Activated CD4-positive, alpha-beta T cell treated with anti-CD3 and anti-CD28 coated beads, Interleukin-2, amount 50 U/mL, for 16 hours (primary cell): ENCODE data around the gene BLOC1S2.
A peak's percentile ranks its signal among the peaks of the same experiment; 100 is the strongest.
"Not testable (repeated sequence)": the region's sequence is repeated elsewhere in the genome, so short reads cannot be mapped to it uniquely, and the experiment has no call there.

Experiments used
- DNase-seq: peaks from one replicate; pipeline ENCODE4 v3.0.0-alpha.2; 2020

Gene BLOC1S2

DNA sequence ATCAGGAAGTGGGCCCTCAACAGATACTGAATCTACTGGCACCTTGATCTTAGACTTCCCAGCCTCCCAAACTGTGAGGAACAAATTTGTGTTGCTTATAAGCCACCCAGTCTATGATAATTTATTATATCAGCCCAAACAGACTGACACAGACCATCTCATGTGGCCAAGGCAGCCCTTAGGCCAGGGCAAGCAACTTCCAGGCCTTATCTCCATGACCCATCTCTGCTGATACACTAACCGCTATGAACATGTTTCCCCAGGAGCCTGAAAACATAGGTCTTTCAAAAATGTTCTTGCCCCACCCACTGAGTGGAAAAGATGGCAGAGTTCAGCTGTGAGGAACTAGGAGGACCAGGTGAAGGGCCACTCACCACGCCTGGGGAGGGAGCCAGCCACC, 3.2 kb upstream of the BLOC1S2 start:
- no peak for DNase-seq

DNA sequence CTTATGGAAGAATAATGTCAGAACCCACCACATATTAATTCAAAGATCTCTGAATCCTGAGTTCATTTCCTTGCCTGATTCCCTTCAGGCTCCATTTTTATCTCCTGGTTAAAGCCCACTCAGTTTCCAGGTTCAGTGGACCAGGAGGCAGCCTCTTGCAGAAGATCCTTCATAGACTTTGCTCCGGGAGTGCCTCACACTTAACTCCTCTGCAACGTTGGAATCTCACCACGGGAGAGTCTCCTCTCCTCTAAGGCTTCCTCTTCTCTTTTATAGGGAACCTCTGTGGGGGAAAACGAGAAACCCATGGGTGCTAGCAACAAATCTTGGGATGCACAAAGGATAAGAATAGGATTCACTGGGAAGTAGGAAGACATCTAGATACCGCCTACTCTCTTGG, 1.7 kb upstream of the BLOC1S2 start:
- DNase-seq, result no peak

DNA sequence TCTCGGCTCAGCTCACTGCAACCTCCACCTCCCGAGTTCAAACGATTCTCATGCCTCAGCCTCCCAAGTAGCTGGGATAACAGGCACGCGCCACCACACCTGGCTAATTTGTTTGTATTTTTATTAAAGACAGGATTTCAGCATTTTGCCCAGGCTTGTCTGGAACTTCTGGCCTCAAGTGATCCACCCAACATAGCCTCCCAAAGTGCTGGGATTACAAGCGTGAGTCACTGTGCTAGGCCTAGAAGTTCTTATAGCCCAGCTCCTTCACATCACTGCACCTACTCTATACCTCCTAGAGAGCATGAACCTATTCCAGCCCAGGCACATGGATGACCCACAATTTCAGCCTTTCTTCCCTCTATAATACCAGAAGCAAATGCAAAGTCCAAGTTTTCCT, 1.3 kb upstream of the BLOC1S2 start:
- DNase-seq, result no peak

DNA sequence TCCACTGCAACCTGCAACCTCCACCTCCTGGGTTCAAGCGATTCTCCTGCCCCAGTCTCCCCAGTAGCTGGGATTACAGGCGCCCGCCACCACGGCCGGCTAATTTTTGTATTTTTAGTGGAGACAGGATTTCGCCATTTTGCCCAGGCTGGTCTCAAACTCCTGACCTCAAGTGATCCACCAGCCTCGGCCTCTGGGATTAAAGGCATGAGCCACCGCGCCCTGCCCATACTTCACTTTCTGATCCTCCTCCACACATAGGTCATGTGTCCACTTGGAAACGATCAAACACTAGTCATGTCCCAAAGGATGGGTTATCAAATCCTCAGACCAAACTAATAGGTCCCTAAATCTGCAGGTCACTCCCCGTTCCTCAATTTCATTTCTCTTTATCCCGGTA, 1.2 kb downstream of the BLOC1S2 start:
- not testable (repeated sequence) for DNase-seq

DNA sequence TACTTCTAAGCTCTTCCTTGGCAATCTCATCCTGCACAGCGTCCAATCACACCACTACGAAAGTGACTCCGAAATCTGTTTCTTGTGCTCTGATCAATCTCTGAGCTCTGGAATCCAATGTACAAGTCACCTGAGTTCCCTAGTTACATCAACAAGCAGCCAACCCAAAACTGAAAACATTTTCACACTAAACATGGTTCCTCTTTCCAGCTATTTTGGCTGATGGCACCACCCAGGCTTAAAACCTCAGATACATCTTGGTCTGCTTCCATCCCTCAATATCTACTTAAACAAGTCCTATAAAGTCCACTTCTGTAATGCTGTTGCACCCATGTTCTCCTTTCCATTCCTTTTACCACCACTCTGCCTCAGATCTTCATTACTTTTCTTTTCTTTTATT, 3.6 kb downstream of the BLOC1S2 start:
- DNase-seq, result no peak

DNA sequence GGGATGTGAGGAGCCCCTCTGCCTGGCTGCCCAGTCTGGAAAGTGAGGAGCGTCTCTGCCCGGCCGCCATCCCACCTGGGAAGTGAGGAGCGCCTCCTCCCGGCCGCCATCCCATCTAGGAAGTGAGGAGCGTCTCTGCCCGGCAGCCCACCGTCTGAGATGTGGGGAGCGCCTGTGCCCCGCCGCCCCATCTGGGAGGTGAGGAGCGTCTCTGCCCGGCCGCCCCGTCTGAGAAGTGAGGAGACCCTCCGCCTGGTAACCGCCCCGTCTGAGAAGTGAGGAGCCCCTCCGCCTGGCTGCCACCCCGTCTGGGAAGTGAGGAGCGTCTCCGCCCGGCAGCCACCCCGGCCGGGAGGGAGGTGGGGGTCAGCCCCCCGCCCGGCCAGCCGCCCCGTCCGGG, 9.5 kb downstream of the BLOC1S2 start:
- DNase-seq, result not testable (repeated sequence)

DNA sequence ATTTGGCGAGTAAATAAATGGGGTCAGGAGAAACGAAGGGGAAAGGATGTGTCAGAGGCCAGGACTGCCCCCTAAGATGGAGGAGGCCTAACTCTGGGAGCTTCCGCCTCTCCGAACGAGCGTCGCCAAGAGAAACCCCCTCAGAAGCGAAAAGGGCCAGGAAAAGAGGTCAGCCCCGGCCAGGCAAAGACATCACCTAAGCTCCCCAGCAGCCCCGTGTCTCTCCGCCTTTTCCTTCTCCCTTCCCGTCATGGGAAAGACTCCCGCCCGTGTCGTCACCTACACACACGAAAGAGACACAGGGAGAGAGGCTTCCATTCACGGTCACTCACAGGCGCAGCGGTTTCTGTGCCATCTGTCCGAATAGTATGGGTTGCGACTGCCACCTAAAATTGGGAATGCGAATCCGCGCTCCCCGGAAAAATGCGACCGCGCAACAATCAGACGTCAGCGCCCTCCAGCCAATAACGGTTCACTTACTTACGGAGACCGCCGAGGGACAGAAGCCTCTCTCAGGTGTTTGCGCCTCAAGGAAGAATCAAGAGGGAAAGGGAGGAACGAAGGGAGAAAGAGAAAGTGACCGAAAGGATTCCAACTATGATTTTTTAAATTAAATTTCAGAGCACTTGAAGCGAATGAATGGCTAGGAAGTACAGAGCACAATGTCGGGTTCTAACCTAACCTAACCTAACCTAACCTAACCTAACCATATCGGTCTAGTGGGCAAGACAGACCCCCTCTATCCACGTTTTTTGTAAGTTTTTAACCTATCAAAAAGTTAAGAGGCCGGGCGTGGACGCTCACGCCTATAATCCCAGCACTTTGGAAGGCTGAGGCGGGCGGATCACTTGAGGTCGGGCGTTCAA, 19.0 kb downstream of the BLOC1S2 start, which contains the start of gene CWF19L1:
Gene CWF19L1, minus strand, starts transcription at position 400 of the 866 bp plus-strand sequence. Its CDS starts 45 bp downstream, at position 355.
- peak; percentile 85 for DNase-seq

DNA sequence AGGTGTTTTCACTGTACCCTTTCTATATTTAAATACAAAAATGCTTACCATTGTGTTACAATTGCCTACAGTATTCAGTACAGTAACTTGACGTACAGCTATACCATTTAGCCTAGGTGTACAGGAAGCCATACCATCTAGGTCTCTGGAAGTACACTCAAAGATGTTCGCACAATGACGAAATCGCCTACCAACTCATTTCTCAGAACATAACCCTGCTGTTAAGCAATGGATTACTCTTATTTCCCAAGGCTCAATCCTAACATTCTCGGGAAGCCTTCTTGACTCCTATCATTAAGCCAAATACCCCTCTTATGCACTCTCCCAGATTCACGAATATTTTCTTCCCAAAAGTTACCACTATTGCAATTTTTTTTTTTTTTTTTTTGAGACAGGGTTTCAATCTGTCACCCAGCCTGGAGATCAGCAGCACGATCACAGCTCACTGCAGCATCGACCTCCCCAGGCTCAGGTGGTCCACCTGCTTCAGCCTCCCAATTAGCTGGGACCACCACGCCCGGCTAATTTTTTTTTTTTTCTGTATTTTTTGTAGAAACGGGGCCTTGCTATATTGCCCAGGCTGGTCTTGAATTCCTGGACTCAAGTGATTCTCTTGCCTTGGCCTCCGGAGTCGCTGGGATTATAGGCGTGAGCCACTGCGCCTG, 20.5 kb downstream of the BLOC1S2 start:
- no peak for DNase-seq

DNA sequence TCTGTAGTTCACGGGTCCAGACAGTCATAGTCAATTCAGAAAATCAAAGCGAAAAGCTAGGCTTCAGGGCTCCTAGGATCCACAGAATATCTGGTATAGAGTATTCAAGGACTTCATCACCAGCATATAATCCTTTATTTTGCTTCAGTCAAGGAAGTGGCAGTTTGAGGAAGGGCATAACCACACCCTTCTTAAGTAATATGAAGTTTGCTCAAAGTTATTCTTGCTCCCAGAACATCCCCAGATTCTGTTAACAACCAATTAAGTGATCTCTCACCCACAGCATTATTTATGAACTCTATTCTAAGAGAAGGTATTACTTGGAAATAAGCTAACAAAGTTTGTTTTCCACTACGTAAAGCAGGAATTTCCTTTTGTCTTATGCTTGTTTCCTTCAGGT, 32.3 kb downstream of the BLOC1S2 start:
- no peak for DNase-seq

DNA sequence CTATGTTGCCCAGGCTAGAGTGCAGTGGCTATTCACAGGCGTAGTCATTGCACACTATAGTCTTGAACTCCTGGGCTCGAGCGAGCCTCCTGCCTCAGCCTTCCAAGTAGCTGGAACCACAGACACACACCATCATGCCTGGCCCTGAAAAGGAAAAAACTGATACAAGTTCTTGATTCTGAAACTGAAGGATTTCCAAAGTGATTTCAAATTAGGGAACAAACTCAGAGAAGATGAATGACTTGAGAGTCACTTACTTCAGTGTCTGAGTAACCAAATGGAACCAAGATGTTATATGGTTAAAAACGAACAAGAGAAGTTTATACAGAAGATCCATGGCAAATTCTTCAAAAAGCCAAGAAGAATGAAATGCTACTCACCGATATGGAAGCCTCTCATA, 33.4 kb downstream of the BLOC1S2 start:
- DNase-seq, result no peak

DNA sequence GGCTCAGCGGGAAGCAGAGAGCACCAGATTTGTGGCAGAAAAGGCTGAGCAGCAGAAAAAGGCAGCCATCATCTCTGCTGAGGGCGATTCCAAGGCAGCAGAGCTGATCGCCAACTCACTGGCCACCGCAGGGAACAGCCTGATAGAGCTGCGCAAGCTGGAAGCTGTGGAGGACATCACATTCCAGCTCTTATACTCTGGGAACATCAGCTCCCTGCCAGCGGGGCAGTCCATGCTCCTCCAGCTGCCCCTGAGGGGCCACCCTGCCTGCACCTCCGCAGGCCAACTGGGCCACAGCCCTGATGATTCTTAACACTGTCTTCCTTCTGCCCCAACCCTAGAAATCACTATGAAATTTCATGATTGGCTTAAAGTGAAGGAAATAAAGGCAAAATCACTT, 37.7 kb downstream of the BLOC1S2 start:
- no peak for DNase-seq

DNA sequence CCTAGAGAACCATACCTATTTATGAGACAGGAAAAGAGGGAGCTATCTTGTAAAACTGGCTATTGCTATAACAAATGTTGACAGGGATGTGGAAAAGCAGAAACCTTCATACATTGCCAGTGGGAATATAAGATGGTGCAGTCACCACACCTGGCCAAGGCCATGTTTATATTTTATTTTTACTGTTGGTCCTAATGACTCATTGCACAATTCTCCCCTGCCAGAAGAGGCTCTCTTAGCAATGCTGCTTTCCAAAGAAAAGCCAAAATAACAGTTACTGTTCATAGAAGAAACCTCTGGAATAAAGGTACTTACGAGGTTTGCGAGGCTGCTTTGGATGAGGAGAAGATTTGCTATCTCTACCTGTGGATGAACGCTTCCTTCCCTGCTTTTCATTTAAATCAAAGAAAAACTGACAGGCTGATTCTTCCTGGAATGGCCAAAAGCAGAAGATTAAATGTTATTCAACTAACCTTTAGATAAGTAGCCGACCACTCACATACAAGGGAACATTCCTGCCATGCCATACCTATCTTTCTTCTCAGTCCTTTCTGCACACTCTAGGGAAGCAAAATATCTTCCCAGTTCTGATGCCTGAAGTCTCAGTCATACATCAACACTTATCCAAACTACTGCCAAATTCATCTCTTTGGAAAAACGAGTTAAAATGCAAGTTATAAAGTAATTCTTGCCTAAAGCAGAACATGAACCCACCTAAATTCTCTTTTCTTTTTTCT, 40.8 kb downstream of the BLOC1S2 start:
- DNase-seq, result no peak

DNA sequence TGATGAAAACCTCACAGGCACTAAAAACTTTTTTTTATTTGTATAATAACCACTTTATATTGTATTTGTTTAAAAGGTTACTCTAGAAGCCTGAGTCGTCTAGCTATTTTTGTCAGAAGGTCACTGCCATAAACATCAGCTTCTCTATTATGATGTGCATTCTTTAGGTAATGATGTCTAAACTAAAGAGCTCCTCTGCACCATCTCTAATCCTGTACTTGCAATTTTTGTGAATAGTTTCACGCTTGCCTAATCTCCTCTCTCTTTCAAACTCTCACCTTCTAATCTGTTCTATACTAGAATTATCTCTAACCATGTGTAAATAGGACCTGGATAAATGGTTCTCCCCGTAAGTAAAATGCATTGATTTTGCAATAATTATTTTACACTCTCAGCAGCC, 46.6 kb downstream of the BLOC1S2 start:
- no peak for DNase-seq

DNA sequence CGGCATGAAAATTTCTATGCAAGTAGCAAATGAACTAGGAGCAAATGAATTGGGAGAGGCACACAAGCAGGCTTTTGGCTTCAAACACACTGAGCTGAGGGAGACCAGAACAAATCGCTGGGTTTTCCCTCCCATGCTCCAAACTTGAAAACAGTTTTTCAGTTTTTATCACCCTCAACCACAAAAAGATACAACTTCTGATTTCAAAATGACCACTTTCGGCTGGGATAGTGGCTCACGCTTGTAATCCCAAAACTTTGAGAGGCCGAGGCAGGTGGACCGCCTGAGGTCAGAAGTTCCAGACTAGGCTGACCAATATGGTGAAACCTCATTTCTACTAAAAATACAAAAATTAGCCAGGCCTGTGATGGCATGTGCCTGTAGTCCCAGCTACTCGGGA, 48.1 kb downstream of the BLOC1S2 start:
- DNase-seq, result peak; percentile 62

DNA sequence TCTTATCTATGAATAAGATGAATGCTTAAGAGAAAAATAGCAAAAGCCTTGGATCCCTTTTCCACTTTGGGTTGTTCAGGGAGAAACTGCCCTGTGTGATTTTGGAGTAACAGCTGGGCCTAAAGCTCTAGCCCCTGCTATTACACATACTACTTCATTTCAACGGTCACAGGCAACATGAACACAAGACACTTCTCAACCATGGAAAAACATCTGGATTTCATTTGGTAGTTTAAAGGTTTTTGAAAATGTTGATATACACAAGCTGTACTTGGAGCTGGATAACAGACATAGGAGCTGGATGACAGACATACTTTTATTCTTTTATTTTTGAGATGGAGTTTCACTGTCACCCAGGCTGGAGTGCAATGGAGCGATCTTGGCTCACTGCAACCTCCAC, 54.4 kb downstream of the BLOC1S2 start:
- DNase-seq, result no peak

DNA sequence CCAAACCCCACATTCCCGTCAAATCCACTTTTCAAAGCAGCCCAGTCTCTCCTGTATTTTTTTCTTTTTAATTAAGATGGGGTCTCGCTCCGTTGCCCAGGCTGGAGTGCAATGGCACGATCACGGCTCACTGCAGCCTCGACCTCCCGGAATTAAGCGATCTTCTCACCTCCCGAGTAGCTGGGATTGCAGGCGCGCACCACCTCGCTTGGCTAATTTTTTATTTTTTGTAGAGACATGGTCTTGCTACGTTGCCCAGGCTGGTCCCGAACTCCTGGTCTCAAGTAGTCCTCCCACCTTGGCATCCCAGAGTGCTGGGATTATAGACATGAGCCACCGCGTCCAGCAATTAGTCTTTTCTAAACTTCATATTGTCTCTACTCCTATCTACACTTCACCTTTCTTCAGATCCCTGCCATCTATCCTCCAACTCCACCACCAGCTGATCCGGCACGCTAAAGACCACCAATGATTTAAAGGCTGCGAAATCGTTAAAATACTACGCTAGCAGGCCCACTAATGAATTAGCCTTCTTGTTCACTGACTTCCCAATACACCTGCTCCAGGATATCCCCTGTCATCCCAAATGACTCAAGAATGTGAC, 56.6 kb downstream of the BLOC1S2 start:
- DNase-seq, result no peak

DNA sequence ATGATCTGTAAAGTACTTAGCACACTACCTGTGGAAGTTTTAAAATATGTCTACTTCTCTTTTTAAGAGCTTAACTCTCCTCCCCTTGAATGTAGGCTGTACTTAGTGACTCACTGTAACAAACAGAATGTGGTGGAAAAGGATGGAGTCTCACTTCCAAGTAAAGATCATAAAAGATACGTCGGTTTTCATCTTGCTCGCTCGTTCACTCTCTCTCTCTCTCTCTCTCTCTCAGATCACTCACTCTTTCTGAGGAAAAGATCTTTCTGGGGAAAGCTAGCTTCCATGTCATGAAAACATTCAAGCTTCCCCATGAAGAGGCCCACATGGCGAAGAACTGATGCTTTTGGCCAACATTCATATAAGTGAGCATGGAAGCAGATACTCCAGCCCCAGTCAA, 62.6 kb downstream of the BLOC1S2 start:
- DNase-seq, result no peak
